B cell (primary cell): ENCODE results near the gene PIMREG. TPM values are rescaled to one million over a fixed set of nuclear protein-coding genes. Genes with fewer than 3 reads are reported as not detected.

Source experiments
- ATAC-seq: fragments of 200-7000 bp; cut with Tn5 transposase; one replicate; pipeline ENCODE4 v1.10.0; 2021; ENCODE audit warnings: low read depth, mild to moderate bottlenecking, moderate number of reproducible peaks, moderate library complexity
- CTCF ChIA-PET: fragments of 350-600 bp; sonication (Branson Sonifier 250); formaldehyde crosslinking; loops from one replicate; lab custom pipeline; 2021; ENCODE audit warnings: antibody characterized with exemption, inconsistent platforms; lab: Charles Lee
- POLR2A ChIA-PET: fragments of 350-600 bp; sonication (Branson Sonifier 250); formaldehyde crosslinking; loops from one replicate; lab custom pipeline; 2021; ENCODE audit warnings: antibody characterized with exemption; lab: Charles Lee
- DNase-seq: peaks from one replicate; pipeline ENCODE4 v3.0.0; 2013
- H2AFZ ChIP-seq: 2 replicates; pipeline ENCODE4 v1.6.1; 2012; ENCODE audit warnings: mild to moderate bottlenecking, low read depth, low read length; ENCODE audit not compliant: insufficient read depth, poor library complexity, severe bottlenecking
- H3K27ac ChIP-seq, 2 donors: 1 replicate in 1 of 2; 2 replicates in 1 of 2; pipeline ENCODE4 v1.5.1; 2012 to 2013; ENCODE audit warnings: low read length in 2 of 2, mild to moderate bottlenecking in 2 of 2, moderate library complexity in 1 of 2
- H3K27me3 ChIP-seq, 4 experiments: fragments of 200-600 bp in 1 of 4; sonication (generic) in 1 of 4; replicated peaks in 1 of 4; 1 replicate in 2 of 4; 2 replicates in 2 of 4; pipeline versions ENCODE4 v1.6.1 to v1.7.0; 2013 to 2016; ENCODE audit warnings: low read length in 3 of 4, mild to moderate bottlenecking in 2 of 4, mixed read lengths in 1 of 4, moderate library complexity in 1 of 4; ENCODE audit not compliant: insufficient read depth in 4 of 4, control insufficient read depth in 3 of 4; ENCODE audit errors: control extremely low read depth in 1 of 4
- H3K36me3 ChIP-seq, 2 experiments: replicated peaks in 1 of 2; 1 replicate in 1 of 2; 2 replicates in 1 of 2; pipeline versions ENCODE4 v1.6.1 to v1.7.1; 2013; ENCODE audit warnings: low read length in 1 of 2; ENCODE audit not compliant: insufficient read depth in 2 of 2, control insufficient read depth in 1 of 2; ENCODE audit errors: control extremely low read depth in 1 of 2, extremely low read depth in 1 of 2
- H3K4me1 ChIP-seq, 2 donors: fragments of 200-600 bp in 1 of 2; sonication (generic) in 1 of 2; 1 replicate in 1 of 2; 2 replicates in 1 of 2; pipeline versions ENCODE4 v1.5.1 to v1.6.1; 2013 to 2017; ENCODE audit warnings: low read length in 2 of 2; ENCODE audit not compliant: control insufficient read depth in 2 of 2, insufficient read depth in 2 of 2
- H3K4me2 ChIP-seq: replicated peaks from 2 replicates; pipeline ENCODE3; 2012; ENCODE audit warnings: mild to moderate bottlenecking, low read depth, low read length; ENCODE audit not compliant: poor library complexity, severe bottlenecking
- H3K4me3 ChIP-seq, 5 experiments: fragments of 200-600 bp in 1 of 5; sonication (generic) in 1 of 5; 1 replicate in 3 of 5; 2 replicates in 2 of 5; pipeline versions ENCODE4 v1.5.1 to v1.7.0; 2011 to 2016; ENCODE audit warnings: low read length in 4 of 5, mild to moderate bottlenecking in 4 of 5, low read depth in 2 of 5, control low read depth in 1 of 5, moderate library complexity in 1 of 5; ENCODE audit not compliant: insufficient read depth in 1 of 5; ENCODE audit errors: control extremely low read depth in 1 of 5, extremely low read depth in 1 of 5
- H3K79me2 ChIP-seq: fragments of 200-600 bp; sonication (generic); one replicate; pipeline ENCODE4 v1.6.0; 2016; ENCODE audit warnings: low read length; ENCODE audit not compliant: control insufficient read depth, insufficient read depth
- H3K9ac ChIP-seq: fragments of 200-600 bp; sonication (generic); 2 replicates; pipeline ENCODE4 v1.6.1; 2017; ENCODE audit warnings: mild to moderate bottlenecking, low read length, moderate library complexity
- H3K9me3 ChIP-seq, 3 donors: one replicate each; pipeline versions ENCODE4 v1.6.1 to v1.7.1; 2013; ENCODE audit warnings: low read length in 2 of 3; ENCODE audit not compliant: control insufficient read depth in 2 of 3, insufficient read depth in 1 of 3; ENCODE audit errors: control extremely low read depth in 1 of 3
- H4K20me1 ChIP-seq: 2 replicates; pipeline ENCODE4 v1.6.0; 2012; ENCODE audit warnings: mild to moderate bottlenecking, low read length; ENCODE audit not compliant: insufficient read depth, control insufficient read depth, poor library complexity, severe bottlenecking
- H3K27ac Mint-ChIP-seq: one replicate; pipeline ENCODE4 v1.8.0; 2021; ENCODE audit warnings: mixed read lengths
- H3K27me3 Mint-ChIP-seq: one replicate; pipeline ENCODE4 v1.8.0; 2021; ENCODE audit warnings: mixed read lengths
- H3K4me1 Mint-ChIP-seq: one replicate; pipeline ENCODE4 v1.8.0; 2021; ENCODE audit warnings: mixed read lengths
- H3K4me3 Mint-ChIP-seq: one replicate; pipeline ENCODE4 v1.8.0; 2021; ENCODE audit warnings: mixed read lengths
- H3K9me3 Mint-ChIP-seq: one replicate; pipeline ENCODE4 v1.8.0; 2022; ENCODE audit warnings: mixed read lengths; ENCODE audit not compliant: insufficient read depth
- CTCF ChIP-seq: fragments of 200-600 bp; IDR thresholded peaks from one replicate; pipeline ENCODE4 v1.8.0; 2022; ENCODE audit warnings: antibody characterized with exemption, mild to moderate bottlenecking
- EZH2 ChIP-seq: IDR thresholded peaks from 2 replicates; pipeline ENCODE4 v1.6.1; 2012; ENCODE audit warnings: borderline replicate concordance, low read depth, mild to moderate bottlenecking, moderate library complexity, low read length; ENCODE audit not compliant: insufficient read depth, poor library complexity, severe bottlenecking
- WGBS: methylation state at CpG from one replicate; pipeline ENCODE4 v1.1.5; 2013; ENCODE audit warnings: missing lambda C conversion rate; ENCODE audit not compliant: insufficient coverage; 5-methylcytosine and 5-hydroxymethylcytosine counted together
- intact Hi-C: fragments of 100-400 bp; cut with micrococcal nuclease; formaldehyde crosslinking; loops from one replicate; pipeline ENCODE4 v1.10.0; 2022
- polyA plus RNA-seq: library from polyadenylated mRNA; depleted of rRNA; stranded (reverse); fragments of >200 nt; gene quantifications from 2 replicates; pipeline ENCODE4 v1.2.3, GENCODE V29; 2012
- total RNA-seq, 2 donors: library from RNA; stranded (reverse); fragments of 120-200 nt in 1 of 2; gene quantifications; 1 replicate in 1 of 2; 2 replicates in 1 of 2; pipeline versions ENCODE4 v1.2.3 to v1.2.4, GENCODE V29; 2013 to 2022

The PIMREG gene
- total and polyA plus RNA-seq, 2 donors (not counting 1 experiment from before 2014, with no cell fraction given), result 0.21 TPM; not detected in 1

DNA sequence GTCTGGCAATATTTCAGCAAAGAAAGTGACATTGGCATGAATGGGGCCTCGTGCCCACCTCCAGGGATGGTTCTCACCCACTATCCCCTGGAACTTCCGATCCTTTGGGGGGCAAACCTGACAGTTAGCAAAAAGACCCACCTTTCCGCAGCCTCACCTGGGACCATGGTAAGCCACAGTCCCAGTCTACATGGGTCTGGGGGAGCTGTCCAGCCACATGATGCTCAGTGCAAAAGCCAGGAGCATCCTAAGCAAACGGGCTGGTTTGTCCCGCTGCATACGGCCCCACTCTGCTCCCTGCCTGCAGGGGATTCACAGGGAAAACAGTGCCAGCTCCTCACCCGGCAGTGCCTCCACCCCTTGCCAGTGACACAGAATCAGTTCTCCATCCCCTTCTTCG, 28.6 kb upstream of the PIMREG start:
- Histone ChIP-seq H3K27ac (no peak overlapping the region), H4K20me1 (no peaks in the 10 kb centered on the region), H3K9ac (no peak overlapping the region), H3K4me1 (no peaks in the 10 kb centered on the region), H3K4me3 (no peak overlapping the region), H3K79me2 (no peaks in the 10 kb centered on the region), H2AFZ (no peak overlapping the region), H3K9me3 (peaks cover 0 to 7% (median 0%) of the 10 kb centered on the region in 3 donors), H3K36me3 (no peaks in the 10 kb centered on the region), H3K4me2 (no peak overlapping the region), H3K27me3 (peaks cover 0 to 4% (median 1%) of the 10 kb centered on the region in 4 experiments)
- Mint-ChIP-seq H3K9me3 (no peaks in the 10 kb centered on the region), H3K27me3 (peaks cover 8% of the 10 kb centered on the region), H3K27ac (no peak overlapping the region), H3K4me3 (no peak overlapping the region), H3K4me1 (no peaks in the 10 kb centered on the region)
- ATAC-seq, result no peak
- POLR2A ChIA-PET, result no interaction called here
- CTCF ChIA-PET, result interaction anchor here (0.6 to 1.6 kb wide), 2 partner anchors 821 to 1939 kb away, joined by 3 read pairs; no protein-coding TSS in a partner anchor
- WGBS, result 89% methylated on average over 8 of the region's 8 CpGs
- no peak for DNase-seq
- TF ChIP-seq EZH2 (no peak), CTCF (no peak)
- intact Hi-C loops, result no loop called here

- POLR2A ChIA-PET, result no interaction called here
- peaks cover 0 to 4% (median 0%) of the 10 kb centered on the region in 4 experiments for H3K27me3 ChIP-seq
- DNase-seq (no peak), ATAC-seq (no peak)
- peaks cover 20% of the 10 kb centered on the region for H3K27me3 Mint-ChIP-seq
- peaks cover 4% of the 10 kb centered on the region for H3K4me1 Mint-ChIP-seq
- CTCF ChIA-PET, result interaction anchor here (3.5 to 6.2 kb wide), 3 partner anchors 827 to 835 kb away, joined by 23 to 44 read pairs (median 41); partner anchors contain the start of gene NLRP1
- WGBS, result 24% methylated on average over 13 of the region's 13 CpGs
- no peak overlapping the region for H3K9ac ChIP-seq
- no peak overlapping the region for H2AFZ ChIP-seq
- H3K4me2 ChIP-seq, result no peak overlapping the region
- H4K20me1 ChIP-seq, result no peaks in the 10 kb centered on the region
- peaks cover 0 to 3% of the 10 kb centered on the region in 2 donors for H3K4me1 ChIP-seq
- H3K4me3 Mint-ChIP-seq, result no peak overlapping the region
- H3K79me2 ChIP-seq, result no peaks in the 10 kb centered on the region
- intact Hi-C loops, result no loop called here
- no peak for TF ChIP-seq CTCF
- no peak for TF ChIP-seq EZH2
- no peak overlapping the region for H3K4me3 ChIP-seq
- H3K36me3 ChIP-seq, result no peaks in the 10 kb centered on the region
- H3K9me3 Mint-ChIP-seq, result no peaks in the 10 kb centered on the region
- H3K27ac Mint-ChIP-seq, result no peak overlapping the region
- H3K27ac ChIP-seq, result no peak overlapping the region
- peaks cover 0 to 2% (median 0%) of the 10 kb centered on the region in 3 donors for H3K9me3 ChIP-seq
Observed at GRCh38 chr17:6420173-6420641, 24.0 kb upstream of the PIMREG start.
